GM21390 (cell line): ENCODE measurements around the gene SLC7A9.
"Not testable (repeated sequence)": the region's sequence is repeated elsewhere in the genome, so short reads cannot be mapped to it uniquely, and the experiment has no call there.

ENCODE experiments used
- ATAC-seq: cut with Tn5 transposase; IDR thresholded peaks from one replicate; pipeline ENCODE4 v1.9.1; 2021; ENCODE audit not compliant: unreplicated experiment

SLC7A9 gene

GRCh38 chr19:32885255-32885654, 15.7 kb upstream of the SLC7A9 start:
- not testable (repeated sequence) for ATAC-seq

DNA sequence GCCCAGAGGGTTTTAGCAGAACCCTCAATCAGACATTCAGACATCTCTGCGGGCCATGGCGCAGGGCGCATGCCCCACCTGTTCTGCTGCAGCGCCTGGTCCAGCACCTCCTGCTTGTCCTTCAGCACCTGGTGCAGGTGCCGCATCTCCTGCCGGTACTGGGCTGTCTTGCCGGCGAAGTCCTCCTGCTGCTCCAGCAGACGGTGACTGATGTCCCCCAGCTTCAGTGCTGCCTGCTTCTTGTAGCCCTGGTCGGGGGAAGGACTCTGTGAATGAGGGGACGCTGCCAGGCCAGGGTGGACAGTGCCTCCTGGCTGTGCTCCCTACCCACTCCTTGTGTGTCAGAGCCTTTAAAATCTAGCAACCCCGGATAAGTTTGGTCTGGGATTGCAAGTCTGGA, 12.2 kb upstream of the SLC7A9 start:
- ATAC-seq = no peak

GRCh38 chr19:32880622-32881021, 11.1 kb upstream of the SLC7A9 start:
- ATAC-seq = no peak

DNA sequence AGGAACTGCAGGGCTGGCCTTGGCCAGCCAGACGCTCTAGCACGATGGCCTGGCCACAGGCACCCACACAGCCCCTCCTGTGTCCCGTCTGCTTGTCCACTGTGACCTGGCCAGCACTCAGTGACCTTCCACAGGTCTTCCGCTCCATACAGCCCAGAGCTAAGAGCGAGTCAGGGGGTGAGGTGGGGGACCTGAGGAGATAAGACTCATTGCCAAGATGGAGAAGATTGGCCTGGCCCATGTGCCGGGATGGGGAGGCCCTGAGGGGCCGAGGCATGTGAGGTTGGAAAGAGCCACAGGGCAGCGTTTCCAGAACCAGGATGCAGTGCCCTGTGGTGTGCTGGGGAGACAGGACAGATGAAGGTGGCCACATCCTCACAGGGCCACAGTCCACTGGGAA, 10.2 kb upstream of the SLC7A9 start:
- ATAC-seq = no peak

- ATAC-seq = no peak
Measured at GRCh38 chr19:32878988-32879387, 9.4 kb upstream of the SLC7A9 start.

DNA sequence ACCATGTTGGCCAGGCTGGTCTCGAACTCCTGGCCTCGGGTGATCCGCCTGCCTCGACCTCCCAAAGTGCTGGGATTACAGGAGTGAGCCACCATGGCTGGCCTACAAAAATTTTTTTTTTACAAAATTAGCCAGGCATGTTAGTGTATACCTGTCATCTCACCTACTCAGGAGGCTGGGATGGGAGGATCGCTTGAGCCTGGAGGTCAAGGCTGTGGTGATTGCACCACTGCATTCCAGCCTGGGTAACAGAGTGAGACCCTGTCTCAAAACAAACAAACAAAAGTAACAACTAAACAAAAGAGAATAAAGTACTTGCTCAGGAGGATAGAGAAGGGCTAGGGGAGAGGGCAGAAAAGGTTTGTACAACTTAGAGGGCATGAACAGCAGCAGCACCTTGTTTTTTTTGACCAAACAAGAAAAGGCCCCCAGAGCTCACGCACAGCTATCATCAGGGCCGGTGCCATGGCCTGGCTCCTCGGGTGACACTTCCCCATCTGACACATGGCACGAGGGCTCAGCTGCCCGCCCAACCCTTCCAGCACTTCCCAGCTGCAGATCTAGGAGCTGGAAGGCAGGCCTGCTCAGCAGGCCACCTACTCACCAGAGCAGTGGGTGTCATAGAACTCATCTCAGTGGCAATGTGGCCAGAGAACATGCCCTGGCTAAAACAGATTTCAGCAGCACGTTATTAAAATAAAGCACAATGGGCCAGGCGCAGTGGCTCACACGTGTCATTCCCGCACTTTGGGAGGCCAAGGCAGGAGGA, 8.6 kb upstream of the SLC7A9 start:
- no peak for ATAC-seq

DNA sequence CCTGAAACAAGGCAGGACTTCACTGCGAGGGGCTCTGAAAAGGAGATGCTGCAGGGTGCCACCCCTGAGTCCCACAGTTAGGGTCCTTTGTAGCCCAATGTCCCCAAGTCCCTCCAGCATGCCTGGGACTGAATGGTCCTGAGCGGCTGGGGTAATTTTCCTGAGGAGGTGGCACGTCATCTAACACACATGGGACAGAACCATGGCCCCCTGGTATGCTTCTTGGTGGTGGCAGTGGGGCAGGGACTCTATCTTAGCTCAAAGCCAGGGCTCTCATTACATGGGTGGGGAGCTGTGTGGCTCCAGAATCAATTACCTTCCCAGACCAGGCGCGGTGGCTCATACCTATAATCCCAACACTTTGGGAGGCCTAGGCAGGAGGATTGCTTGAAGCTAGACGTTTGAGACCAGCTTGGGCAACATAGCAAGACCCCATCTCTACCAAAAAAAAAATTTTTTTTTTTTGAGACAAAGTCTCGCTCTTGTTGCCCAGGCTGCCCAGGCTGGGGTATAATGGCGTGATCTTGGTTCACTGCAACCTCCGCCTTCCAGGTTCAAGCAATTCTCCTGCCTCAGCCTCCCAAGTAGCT, 7.9 kb upstream of the SLC7A9 start:
- ATAC-seq = no peak

GRCh38 chr19:32876919-32877285, 7.3 kb upstream of the SLC7A9 start:
- ATAC-seq = no peak

GRCh38 chr19:32876236-32876918, 6.8 kb upstream of the SLC7A9 start:
- ATAC-seq = no peak

GRCh38 chr19:32875428-32875827, 5.9 kb upstream of the SLC7A9 start:
- ATAC-seq = no peak

GRCh38 chr19:32874605-32875004, 5.0 kb upstream of the SLC7A9 start:
- ATAC-seq = no peak

GRCh38 chr19:32873247-32873959, 3.8 kb upstream of the SLC7A9 start:
- ATAC-seq = no peak

GRCh38 chr19:32872391-32872790, 2.8 kb upstream of the SLC7A9 start:
- ATAC-seq = no peak

DNA sequence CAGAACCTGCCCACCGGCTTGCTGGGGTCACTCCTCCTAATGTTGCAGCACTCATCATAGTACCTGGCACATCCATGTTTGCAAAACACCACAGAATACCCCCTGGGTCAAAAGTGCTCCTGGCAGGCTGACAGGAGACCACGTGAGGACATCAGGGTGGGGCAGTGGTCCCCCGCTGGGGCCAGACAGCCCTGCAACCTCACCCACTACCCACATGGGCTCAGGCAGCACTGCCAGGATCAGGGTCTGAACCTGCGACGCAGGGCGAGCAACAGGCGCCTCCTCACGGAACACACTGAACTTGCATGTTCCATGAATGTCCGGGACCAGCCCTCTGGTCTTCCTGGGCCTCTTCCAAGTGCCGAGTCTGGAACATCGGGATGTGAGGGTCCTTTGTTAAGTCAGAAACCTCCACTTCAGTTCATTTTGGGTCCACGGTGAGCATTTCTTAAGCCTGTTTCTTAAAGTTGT, 1.4 kb upstream of the SLC7A9 start:
- ATAC-seq = no peak

- ATAC-seq = no peak
Measured at GRCh38 chr19:32869966-32870573, 503 bp upstream of the SLC7A9 start.

- ATAC-seq = no peak
Measured at GRCh38 chr19:32868206-32868950, 1.2 kb downstream of the SLC7A9 start.

GRCh38 chr19:32867436-32867835, 2.1 kb downstream of the SLC7A9 start:
- not testable (repeated sequence) for ATAC-seq

GRCh38 chr19:32866564-32867265, 2.9 kb downstream of the SLC7A9 start:
- no peak for ATAC-seq

GRCh38 chr19:32866061-32866460, 3.5 kb downstream of the SLC7A9 start:
- no peak for ATAC-seq

DNA sequence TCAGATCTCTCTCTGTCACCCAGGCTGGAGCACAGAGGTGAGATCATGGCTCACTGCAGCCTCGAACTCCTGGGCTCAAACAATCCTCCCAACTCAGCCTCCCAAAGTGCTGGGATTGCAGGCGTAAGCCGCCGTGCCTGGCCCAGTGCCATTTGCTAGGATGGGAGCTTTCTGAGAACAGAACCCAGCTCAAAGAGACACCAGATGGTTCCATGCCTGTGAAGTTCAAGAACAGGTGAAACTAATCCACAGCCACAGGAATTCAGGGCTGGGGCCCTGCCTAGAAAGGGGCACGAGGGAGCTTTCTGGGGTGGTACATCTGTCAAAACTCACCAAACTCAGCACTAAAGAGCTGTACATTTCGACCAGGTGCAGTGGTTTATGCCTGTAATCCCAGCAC, 4.2 kb downstream of the SLC7A9 start:
- no peak for ATAC-seq
